Lung (tissue), 12 donors: ENCODE data around the gene TAS2R3. TPM values are rescaled to one million over a fixed set of nuclear protein-coding genes. Genes with fewer than 3 reads are reported as not detected.
"Not testable (repeated sequence)": the region's sequence is repeated elsewhere in the genome, so short reads cannot be mapped to it uniquely, and the experiment has no call there.

ENCODE experiments used
- ATAC-seq: fragments of 200-7000 bp; cut with Tn5 transposase; one replicate; pipeline ENCODE4 v1.9.1; 2020; ENCODE audit warnings: moderate number of reproducible peaks; ENCODE audit not compliant: insufficient read depth, low FRiP score
- DNase-seq, 3 donors: peaks; one replicate each; pipeline ENCODE4 v3.0.0-alpha.2; 2013 to 2017
- H3K27ac ChIP-seq, 2 donors: one replicate each; pipeline ENCODE4 v1.5.1; 2013; ENCODE audit warnings: mild to moderate bottlenecking in 2 of 2, moderate library complexity in 2 of 2, control low read depth in 1 of 2, inconsistent platforms in 1 of 2, low read depth in 1 of 2, low read length in 1 of 2
- H3K27me3 ChIP-seq, 3 donors: one replicate each; pipeline ENCODE4 v1.5.1; 2013; ENCODE audit warnings: low read length in 2 of 3; ENCODE audit not compliant: control insufficient read depth in 3 of 3, insufficient read depth in 3 of 3
- H3K36me3 ChIP-seq, 4 donors: one replicate each; pipeline ENCODE4 v1.5.1; 2013; ENCODE audit warnings: low read length in 4 of 4, mild to moderate bottlenecking in 1 of 4, moderate library complexity in 1 of 4; ENCODE audit not compliant: control insufficient read depth in 4 of 4, insufficient read depth in 4 of 4
- H3K4me1 ChIP-seq, 5 donors: one replicate each; pipeline ENCODE4 v1.5.1; 2013; ENCODE audit warnings: low read length in 5 of 5, mild to moderate bottlenecking in 2 of 5, moderate library complexity in 1 of 5; ENCODE audit not compliant: control insufficient read depth in 5 of 5, insufficient read depth in 5 of 5
- H3K4me3 ChIP-seq: one replicate; pipeline ENCODE4 v1.5.1; 2013; ENCODE audit warnings: mild to moderate bottlenecking, control low read depth, moderate library complexity
- H3K9ac ChIP-seq, 2 donors: one replicate each; pipeline ENCODE4 v1.5.1; 2013; ENCODE audit warnings: low read length in 2 of 2, control low read depth in 1 of 2; ENCODE audit not compliant: insufficient read depth in 1 of 2
- H3K9me3 ChIP-seq, 4 donors: one replicate each; pipeline ENCODE4 v1.5.1; 2013; ENCODE audit warnings: low read length in 3 of 4, mild to moderate bottlenecking in 1 of 4, moderate library complexity in 1 of 4; ENCODE audit not compliant: control insufficient read depth in 4 of 4, insufficient read depth in 3 of 4
- CTCF ChIP-seq: IDR thresholded peaks from 2 replicates; pipeline ENCODE4 v1.5.1; 2012; ENCODE audit warnings: mild to moderate bottlenecking; ENCODE audit errors: control extremely low read depth, extremely low read depth
- WGBS, 2 donors: extraction: QIAGEN DNeasy Blood & Tissue Kit; methylation state at CpG; one replicate each; pipeline ENCODE4 v1.1.7; 2013; 5-methylcytosine and 5-hydroxymethylcytosine counted together
- polyA plus RNA-seq, 2 donors: library from polyadenylated mRNA; stranded (reverse); fragments of 200-250 nt; gene quantifications; one replicate each; pipeline ENCODE4 v1.2.1, GENCODE V29; 2013
- total RNA-seq, 2 donors: library from RNA; depleted of rRNA in 1 of 2; stranded (reverse); fragments of >200 nt in 1 of 2; gene quantifications; one replicate each; pipeline ENCODE4 v1.2.1, GENCODE V29; 2014 to 2021
- donor health status: control.
- donor health status: control.
- donor health status: Bipolar disorder and iron deficiency.
- donor health status: healthy.
- donor health status: DM: yes; HTN: yes; CAD: no.

TAS2R3 gene
- total and polyA plus RNA-seq, 4 donors: 2.2 to 13.0 TPM; not detected in 2

DNA sequence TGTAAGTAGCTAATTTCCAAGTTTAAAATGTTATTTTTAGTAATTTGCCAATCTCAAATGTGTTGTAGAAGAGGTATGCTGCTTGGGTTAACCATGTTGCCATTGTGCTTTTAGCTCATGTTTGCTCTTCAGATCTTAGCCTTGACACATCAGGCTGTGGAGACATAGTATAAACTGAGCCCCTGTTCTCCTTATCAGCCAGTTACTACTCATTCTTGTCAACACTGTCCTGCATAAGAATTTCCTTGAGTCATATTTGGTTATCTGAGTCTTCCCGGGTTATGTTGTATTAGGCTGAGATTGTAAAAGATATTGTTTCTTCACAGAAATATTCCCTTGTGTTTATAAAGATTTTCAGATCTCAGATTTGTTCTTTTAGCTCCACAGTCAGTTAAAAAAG is 21.7 kb upstream of the TAS2R3 start:
- Histone ChIP-seq H3K36me3 (peaks cover 11 to 48% (median 19%) of the 10 kb centered on the region in 4 donors), H3K4me3 (no peak overlapping the region), H3K27ac (no peak overlapping the region), H3K9me3 (no peaks in the 10 kb centered on the region), H3K27me3 (no peaks in the 10 kb centered on the region), H3K4me1 (peaks cover 0 to 12% (median 8%) of the 10 kb centered on the region in 5 donors), H3K9ac (no peak overlapping the region)
- TF ChIP-seq CTCF: no peak
- WGBS, 2 donors: 95 to 96% methylated on average over 1 of the region's 1 CpG
- ATAC-seq (no peak), DNase-seq (no peak)

GRCh38 chr7:141744131-141744530 is 19.8 kb upstream of the TAS2R3 start:
- no peak overlapping the region for H3K27ac ChIP-seq
- no peak for TF ChIP-seq CTCF
- no peaks in the 10 kb centered on the region for H3K9me3 ChIP-seq
- ATAC-seq (no peak), DNase-seq (no peak)
- WGBS, 2 donors: 84 to 90% methylated on average over 2 of the region's 2 CpGs
- peaks cover 0 to 5% (median 4%) of the 10 kb centered on the region in 5 donors for H3K4me1 ChIP-seq
- H3K9ac ChIP-seq: no peak overlapping the region
- H3K27me3 ChIP-seq: no peaks in the 10 kb centered on the region
- peaks cover 17 to 52% (median 22%) of the 10 kb centered on the region in 4 donors for H3K36me3 ChIP-seq
- H3K4me3 ChIP-seq: no peak overlapping the region

- Histone ChIP-seq H3K27me3 (no peaks in the 10 kb centered on the region), H3K4me3 (no peak overlapping the region), H3K4me1 (no peaks in the 10 kb centered on the region), H3K9me3 (peaks cover 0 to 11% (median 5%) of the 10 kb centered on the region in 4 donors), H3K36me3 (peaks cover 30 to 60% (median 51%) of the 10 kb centered on the region in 4 donors), H3K9ac (no peak overlapping the region), H3K27ac (no peak overlapping the region)
- no peak for DNase-seq
- ATAC-seq: no peak
- WGBS, 2 donors: 95 to 98% methylated on average over 2 of the region's 2 CpGs
- no peak for TF ChIP-seq CTCF
Observed at GRCh38 chr7:141748396-141748795, 15.5 kb upstream of the TAS2R3 start.

DNA sequence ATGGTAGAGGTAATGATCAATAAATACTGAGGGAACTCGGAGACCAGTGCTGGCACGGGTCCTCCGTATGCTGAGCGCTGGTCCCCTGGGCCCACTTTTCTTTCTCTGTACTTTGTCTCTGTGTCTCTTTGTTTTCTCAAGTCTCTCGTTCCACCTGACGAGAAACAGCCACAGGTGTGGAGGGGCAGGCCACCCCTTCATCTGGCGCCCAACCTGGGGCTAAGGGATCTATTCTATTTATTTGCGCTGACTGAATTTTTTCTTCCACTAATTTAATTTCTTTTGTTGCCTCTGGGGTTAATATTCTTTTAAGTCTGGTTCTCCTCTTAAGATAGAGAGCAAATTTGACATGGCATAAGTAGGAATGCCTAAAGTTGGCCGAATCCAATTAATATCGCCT is 12.0 kb upstream of the TAS2R3 start:
- H3K27ac ChIP-seq, H3K27me3 ChIP-seq, H3K9ac ChIP-seq, H3K4me3 ChIP-seq, DNase-seq, ATAC-seq, H3K4me1 ChIP-seq: not testable (repeated sequence)
- 98% methylated on average over 10 of the region's 10 CpGs for WGBS, 2 donors
- Histone ChIP-seq H3K36me3 (peaks cover 21 to 63% (median 40%) of the 10 kb centered on the region in 4 donors), H3K9me3 (peaks cover 0 to 11% (median 5%) of the 10 kb centered on the region in 4 donors)
